Measurements from ENCODE around the gene DIAPH3. TPM values are rescaled to one million over a fixed set of nuclear protein-coding genes. Genes with fewer than 3 reads are reported as not detected.

DIAPH3 gene
- total and polyA plus RNA-seq, 4 experiments from 2014 or later = 0.03 TPM; not detected in 3

DNA sequence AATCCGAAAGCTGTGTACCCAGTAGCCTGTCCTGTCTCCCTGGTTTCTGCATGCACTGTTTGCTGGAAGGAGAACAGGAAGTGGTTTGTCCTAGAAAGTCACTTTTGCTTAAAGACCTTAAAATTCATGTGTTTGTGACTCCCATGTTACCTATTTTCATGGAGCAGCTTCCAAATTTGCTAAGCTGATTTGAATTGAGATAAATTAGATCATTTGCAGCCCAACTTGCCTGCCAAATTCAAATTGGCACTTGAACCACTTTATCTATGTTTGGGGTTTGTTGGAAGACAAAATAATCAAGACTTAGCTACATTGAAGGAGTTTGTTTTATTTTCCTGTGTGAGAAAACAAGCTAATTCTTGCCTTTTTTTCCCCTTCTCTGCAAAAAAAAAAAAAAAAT lies 532.5 kb downstream of the DIAPH3 start:
- no peaks in the 10 kb centered on the region for H3K27me3 ChIP-seq (ENCODE audit: insufficient read depth, low read length)
- CTCF ChIA-PET (ENCODE audit: partially characterized antibody) = no interaction called here

DNA sequence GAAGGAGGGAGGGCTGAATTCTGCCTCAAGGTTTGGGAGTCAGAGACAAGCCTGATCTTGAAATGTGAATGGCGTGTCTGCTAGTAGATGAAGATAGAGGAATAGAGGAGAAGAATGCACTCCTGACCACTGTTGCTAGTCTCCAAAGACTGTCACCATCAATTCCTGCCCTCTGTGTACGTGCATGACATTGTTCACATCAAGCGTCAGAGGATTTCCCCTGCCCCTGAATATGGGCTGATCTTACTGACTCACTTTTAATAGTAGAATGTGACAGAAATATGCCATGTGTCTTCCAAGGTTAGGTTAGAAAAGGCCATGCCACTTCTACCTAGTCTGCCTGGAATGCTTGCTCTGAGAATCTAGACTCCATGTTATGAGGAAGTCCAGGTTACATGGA lies 538.6 kb downstream of the DIAPH3 start:
- Mint-ChIP-seq H3K27ac (no peak overlapping the region), H3K9me3 (peaks cover 0 to 3% (median 0%) of the 10 kb centered on the region in 8 donors), H3K4me3 (no peak overlapping the region), H3K4me1 (no peaks in the 10 kb centered on the region), H3K36me3 (no peaks in the 10 kb centered on the region), H3K27me3 (peaks cover 5 to 8% of the 10 kb centered on the region in 2 donors)
- intact Hi-C loops (cut with micrococcal nuclease) = no loop called here
- H3K27ac ChIP-seq (ENCODE audit: low read depth, low read length) = no peak overlapping the region
- no peaks in the 10 kb centered on the region for H3K9me3 ChIP-seq (ENCODE audit: control insufficient read depth in 1 of 2, low read length in 2 of 2)
- H3K36me3 ChIP-seq (ENCODE audit: insufficient read depth, low read length) = no peaks in the 10 kb centered on the region
- POLR2A ChIA-PET (ENCODE audit: partially characterized antibody) = no interaction called here
- CTCF ChIA-PET (ENCODE audit: partially characterized antibody) = no interaction called here
- no peak for DNase-seq
- H3K27me3 ChIP-seq (ENCODE audit: insufficient read depth, low read length) = no peaks in the 10 kb centered on the region
- H3K4me3 ChIP-seq (ENCODE audit: low read length in 2 of 2) = no peak overlapping the region
- H3K4me1 ChIP-seq (ENCODE audit: insufficient read depth, low read length) = no peaks in the 10 kb centered on the region

More for the DNA sequence above, 532.5 kb downstream of the DIAPH3 start:
- Mint-ChIP-seq H3K36me3 (no peaks in the 10 kb centered on the region), H3K9me3 (no peaks in the 10 kb centered on the region), H3K4me3 (no peak overlapping the region), H3K27me3 (peaks cover 0 to 1% of the 10 kb centered on the region in 2 donors), H3K27ac (no peak overlapping the region), H3K4me1 (no peaks in the 10 kb centered on the region)
- intact Hi-C loops (cut with micrococcal nuclease) = no loop called here
- Histone ChIP-seq H3K4me3 (ENCODE audit: low read length in 2 of 2) (no peak overlapping the region), H3K9me3 (ENCODE audit: control insufficient read depth in 1 of 2, low read length in 2 of 2) (no peaks in the 10 kb centered on the region), H3K36me3 (ENCODE audit: insufficient read depth, low read length) (no peaks in the 10 kb centered on the region), H3K4me1 (ENCODE audit: insufficient read depth, low read length) (no peaks in the 10 kb centered on the region), H3K27ac (ENCODE audit: low read depth, low read length) (no peak overlapping the region)
- no peak for DNase-seq
- POLR2A ChIA-PET (ENCODE audit: partially characterized antibody) = no interaction called here

DNA sequence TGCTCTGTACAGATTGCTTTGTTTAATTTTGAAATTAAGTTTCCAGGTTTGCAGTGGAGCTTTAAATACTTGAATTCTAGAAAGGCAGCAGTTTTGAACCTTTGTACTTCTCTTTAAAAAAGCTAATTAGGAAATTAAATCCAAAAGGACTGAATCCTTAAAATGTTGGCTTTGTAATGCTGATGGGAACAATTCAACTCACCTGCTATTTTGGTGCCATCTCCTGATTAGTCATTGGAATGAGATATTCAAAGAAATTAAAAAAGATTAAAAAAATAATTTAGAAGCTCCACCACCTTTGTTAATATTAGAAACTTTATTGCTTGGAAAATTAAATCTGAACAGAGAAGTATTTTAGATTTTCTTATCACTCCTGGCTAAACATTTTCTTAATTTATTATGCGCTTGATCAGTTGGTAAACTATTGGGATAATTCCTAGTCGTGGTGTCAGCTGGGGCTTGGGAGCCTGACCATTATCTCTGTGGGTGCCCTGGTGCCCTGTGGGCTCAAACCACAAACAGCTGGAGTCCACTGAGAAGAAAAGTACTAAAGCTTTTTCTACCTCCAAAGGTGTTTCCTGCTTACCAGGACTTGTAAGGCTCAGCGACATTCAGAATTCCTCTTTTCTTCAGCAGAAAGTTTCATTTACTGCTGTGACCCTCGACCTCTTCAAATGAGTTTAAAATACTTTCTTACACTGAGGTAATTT lies 540.4 kb downstream of the DIAPH3 start:
- no peaks in the 10 kb centered on the region for H3K27me3 ChIP-seq (ENCODE audit: insufficient read depth, low read length)
- POLR2A ChIA-PET (ENCODE audit: partially characterized antibody) = no interaction called here
- H3K27ac ChIP-seq (ENCODE audit: low read depth, low read length) = no peak overlapping the region
- CTCF ChIA-PET (ENCODE audit: partially characterized antibody) = no interaction called here
- Mint-ChIP-seq H3K36me3 (no peaks in the 10 kb centered on the region), H3K27me3 (peaks cover 9 to 11% of the 10 kb centered on the region in 2 donors), H3K27ac (no peak overlapping the region), H3K4me3 (no peak overlapping the region), H3K9me3 (peaks cover 3 to 15% (median 9%) of the 10 kb centered on the region in 8 donors), H3K4me1 (no peaks in the 10 kb centered on the region)
- H3K9me3 ChIP-seq (ENCODE audit: control insufficient read depth in 1 of 2, low read length in 2 of 2) = no peaks in the 10 kb centered on the region
- no peaks in the 10 kb centered on the region for H3K36me3 ChIP-seq (ENCODE audit: insufficient read depth, low read length)
- H3K4me3 ChIP-seq (ENCODE audit: low read length in 2 of 2) = no peak overlapping the region
- intact Hi-C loops (cut with micrococcal nuclease) = no loop called here
- no peaks in the 10 kb centered on the region for H3K4me1 ChIP-seq (ENCODE audit: insufficient read depth, low read length)
- no peak for DNase-seq

DNA sequence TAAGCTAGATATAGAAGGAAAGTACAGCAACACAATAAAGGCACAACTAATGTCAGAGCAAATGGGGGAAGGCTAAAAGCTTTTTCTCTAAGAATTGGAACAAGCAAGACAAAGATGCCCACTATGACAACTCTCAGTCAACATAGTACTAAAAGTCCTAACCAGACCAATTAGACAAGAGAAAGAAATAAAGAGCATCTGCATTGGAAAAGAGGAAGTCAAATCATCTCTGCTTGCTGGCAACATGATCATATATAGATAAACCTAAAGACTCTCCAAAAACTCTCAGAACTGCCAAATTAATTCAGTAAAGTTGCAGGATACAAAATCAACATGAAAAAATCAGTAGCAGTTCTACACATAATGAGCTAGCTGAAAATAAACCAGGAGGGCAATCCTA lies 542.0 kb downstream of the DIAPH3 start:
- Mint-ChIP-seq H3K27ac (no peak overlapping the region), H3K27me3 (peaks cover 9 to 13% of the 10 kb centered on the region in 2 donors), H3K4me3 (no peak overlapping the region), H3K9me3 (peaks cover 3 to 22% (median 17%) of the 10 kb centered on the region in 8 donors), H3K36me3 (no peaks in the 10 kb centered on the region), H3K4me1 (no peaks in the 10 kb centered on the region)
- no peak for DNase-seq
- H3K4me3 ChIP-seq (ENCODE audit: low read length in 2 of 2) = no peak overlapping the region
- no peaks in the 10 kb centered on the region for H3K9me3 ChIP-seq (ENCODE audit: control insufficient read depth in 1 of 2, low read length in 2 of 2)
- ChIA-PET CTCF (ENCODE audit: partially characterized antibody) (no interaction called here), POLR2A (ENCODE audit: partially characterized antibody) (no interaction called here)
- H3K36me3 ChIP-seq (ENCODE audit: insufficient read depth, low read length) = no peaks in the 10 kb centered on the region
- no peak overlapping the region for H3K27ac ChIP-seq (ENCODE audit: low read depth, low read length)
- intact Hi-C loops (cut with micrococcal nuclease) = no loop called here
- H3K4me1 ChIP-seq (ENCODE audit: insufficient read depth, low read length) = no peaks in the 10 kb centered on the region
- H3K27me3 ChIP-seq (ENCODE audit: insufficient read depth, low read length) = no peaks in the 10 kb centered on the region

Other genes with a start within 250 kb of the DIAPH3 start
- 10 to 100 TPM; 29.4 to 34.9 TPM for gene TDRD3, start 233.3 kb upstream of the DIAPH3 start, total RNA-seq
- gene TDRD3, start 233.3 kb upstream of the DIAPH3 start, polyA plus RNA-seq = 1 to 10 TPM; 4.9 to 8.4 TPM

Measured in CD4-positive, alpha-beta memory T cell (primary cell).